ENCODE measurements around the gene TOE1. TPM values are rescaled to one million over a fixed set of nuclear protein-coding genes. Genes with fewer than 3 reads are reported as not detected.

Gene TOE1
- total RNA-seq, 1 donor from 2014 or later, result 4.3 TPM

DNA sequence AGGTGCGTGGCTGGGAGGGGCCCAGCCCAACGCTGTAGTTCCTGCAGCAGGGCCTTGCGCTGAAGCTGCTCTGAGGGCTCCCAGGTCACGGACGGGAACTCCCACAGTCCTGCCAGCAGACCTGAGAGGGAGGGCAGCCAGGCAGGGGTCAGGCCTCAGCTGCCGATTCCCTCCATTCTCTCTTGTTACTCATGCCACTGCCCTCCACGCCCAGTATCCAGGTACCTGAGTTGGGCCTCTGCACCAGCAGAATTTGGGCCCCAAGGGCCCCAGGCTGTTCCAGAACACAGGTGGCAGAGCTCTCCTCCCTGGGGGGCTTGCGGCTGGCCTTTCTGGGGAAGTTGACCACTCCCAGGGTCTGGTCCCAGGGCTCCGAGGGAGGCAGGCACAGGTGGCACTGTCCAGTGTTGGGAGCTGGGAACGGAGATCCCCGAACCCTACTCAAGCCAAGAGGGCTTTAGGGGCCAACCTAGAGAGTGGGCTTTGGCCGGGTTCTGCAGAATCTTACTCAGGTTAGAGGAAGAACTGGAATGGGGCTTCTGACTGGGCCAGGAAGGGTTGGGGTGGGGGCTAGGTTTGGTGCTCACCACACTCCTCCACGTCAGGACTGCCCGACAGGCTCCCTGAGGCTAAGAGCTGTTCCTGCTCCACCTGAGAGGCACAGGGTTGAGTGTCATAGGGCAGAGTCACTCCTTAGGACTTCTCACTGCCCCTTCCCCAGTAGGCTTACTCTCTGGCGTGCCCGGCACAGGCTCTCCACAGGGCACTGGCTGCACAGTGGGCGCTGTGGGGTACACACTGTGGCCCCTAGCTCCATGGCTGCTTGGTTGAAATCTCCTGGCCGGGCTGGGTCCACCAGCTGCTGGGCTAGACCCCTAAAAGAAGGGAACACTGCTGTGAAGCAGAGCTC, 8.3 kb upstream of the TOE1 start:
- Mint-ChIP-seq H3K27me3 (ENCODE audit: low read depth, unreplicated experiment) (peaks cover 2% of the 10 kb centered on the region), H3K27ac (ENCODE audit: unreplicated experiment) (no peak overlapping the region), H3K36me3 (ENCODE audit: low read depth, unreplicated experiment) (peaks cover 6% of the 10 kb centered on the region), H3K9me3 (ENCODE audit: unreplicated experiment) (no peaks in the 10 kb centered on the region), H3K4me3 (ENCODE audit: unreplicated experiment) (no peak overlapping the region), H3K4me1 (ENCODE audit: low read depth, unreplicated experiment) (peaks cover 9% of the 10 kb centered on the region)
- Histone ChIP-seq H3K4me3 (ENCODE audit: insufficient read depth, low read depth, low read length) (no peak overlapping the region), H3K9ac (ENCODE audit: low read length) (no peak overlapping the region), H2AFZ (ENCODE audit: low read depth, low read length) (no peak overlapping the region), H3K4me2 (ENCODE audit: low read length) (no peak overlapping the region), H3K4me1 (ENCODE audit: insufficient read depth, low read length) (peaks cover 10% of the 10 kb centered on the region), H4K20me1 (ENCODE audit: insufficient read depth, low read length) (no peaks in the 10 kb centered on the region), H3K79me2 (ENCODE audit: insufficient read depth, low read length) (no peaks in the 10 kb centered on the region), H3K27me3 (ENCODE audit: insufficient read depth, low read length) (no peaks in the 10 kb centered on the region), H3K36me3 (ENCODE audit: insufficient read depth, low read length) (no peaks in the 10 kb centered on the region), H3K9me3 (ENCODE audit: insufficient read depth, low read depth, low read length) (no peaks in the 10 kb centered on the region), H3K27ac (ENCODE audit: low read depth, low read length) (no peak overlapping the region)
- FAIRE-seq (no peak), DNase-seq (ENCODE audit: low read depth) (no peak)
- TF ChIP-seq, protein P1, sequence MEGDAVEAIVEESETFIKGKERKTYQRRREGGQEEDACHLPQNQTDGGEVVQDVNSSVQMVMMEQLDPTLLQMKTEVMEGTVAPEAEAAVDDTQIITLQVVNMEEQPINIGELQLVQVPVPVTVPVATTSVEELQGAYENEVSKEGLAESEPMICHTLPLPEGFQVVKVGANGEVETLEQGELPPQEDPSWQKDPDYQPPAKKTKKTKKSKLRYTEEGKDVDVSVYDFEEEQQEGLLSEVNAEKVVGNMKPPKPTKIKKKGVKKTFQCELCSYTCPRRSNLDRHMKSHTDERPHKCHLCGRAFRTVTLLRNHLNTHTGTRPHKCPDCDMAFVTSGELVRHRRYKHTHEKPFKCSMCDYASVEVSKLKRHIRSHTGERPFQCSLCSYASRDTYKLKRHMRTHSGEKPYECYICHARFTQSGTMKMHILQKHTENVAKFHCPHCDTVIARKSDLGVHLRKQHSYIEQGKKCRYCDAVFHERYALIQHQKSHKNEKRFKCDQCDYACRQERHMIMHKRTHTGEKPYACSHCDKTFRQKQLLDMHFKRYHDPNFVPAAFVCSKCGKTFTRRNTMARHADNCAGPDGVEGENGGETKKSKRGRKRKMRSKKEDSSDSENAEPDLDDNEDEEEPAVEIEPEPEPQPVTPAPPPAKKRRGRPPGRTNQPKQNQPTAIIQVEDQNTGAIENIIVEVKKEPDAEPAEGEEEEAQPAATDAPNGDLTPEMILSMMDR (IDR thresholded peaks at IDR 0.05; ENCODE audit: insufficient read depth, low read depth, low read length), result no peak
- TF ChIP-seq EZH2 (IDR thresholded peaks at IDR 0.05; ENCODE audit: insufficient read depth, low read length), result no peak

- H3K36me3 Mint-ChIP-seq (ENCODE audit: low read depth, unreplicated experiment), result peaks cover 6% of the 10 kb centered on the region
- H3K27ac ChIP-seq (ENCODE audit: low read depth, low read length), result no peak overlapping the region
- no peak overlapping the region for H3K27ac Mint-ChIP-seq (ENCODE audit: unreplicated experiment)
These were observed 7.6 kb upstream of the TOE1 start for GRCh38 chr1:45332346-45332720.

More at GRCh38 chr1:45332346-45332720, 7.6 kb upstream of the TOE1 start:
- no peak for DNase-seq (ENCODE audit: low read depth)
- Histone ChIP-seq H2AFZ (ENCODE audit: low read depth, low read length) (no peak overlapping the region), H3K9me3 (ENCODE audit: insufficient read depth, low read depth, low read length) (no peaks in the 10 kb centered on the region), H3K4me2 (ENCODE audit: low read length) (no peak overlapping the region), H3K36me3 (ENCODE audit: insufficient read depth, low read length) (no peaks in the 10 kb centered on the region), H3K4me3 (ENCODE audit: insufficient read depth, low read depth, low read length) (no peak overlapping the region), H3K9ac (ENCODE audit: low read length) (no peak overlapping the region), H3K79me2 (ENCODE audit: insufficient read depth, low read length) (no peaks in the 10 kb centered on the region), H3K27me3 (ENCODE audit: insufficient read depth, low read length) (no peaks in the 10 kb centered on the region), H3K4me1 (ENCODE audit: insufficient read depth, low read length) (peaks cover 4% of the 10 kb centered on the region), H4K20me1 (ENCODE audit: insufficient read depth, low read length) (no peaks in the 10 kb centered on the region)
- H3K4me3 Mint-ChIP-seq (ENCODE audit: unreplicated experiment), result no peak overlapping the region
- H3K9me3 Mint-ChIP-seq (ENCODE audit: unreplicated experiment), result no peaks in the 10 kb centered on the region
- H3K4me1 Mint-ChIP-seq (ENCODE audit: low read depth, unreplicated experiment), result peaks cover 9% of the 10 kb centered on the region
- no peak for TF ChIP-seq EZH2 (IDR thresholded peaks at IDR 0.05; ENCODE audit: insufficient read depth, low read length)
- TF ChIP-seq, protein P1 (IDR thresholded peaks at IDR 0.05; ENCODE audit: insufficient read depth, low read depth, low read length), result no peak
- no peak for FAIRE-seq
- H3K27me3 Mint-ChIP-seq (ENCODE audit: low read depth, unreplicated experiment), result peaks cover 2% of the 10 kb centered on the region
